Bone marrow (tissue), 2 donors: ENCODE results near the gene CCDC86.
A peak's percentile ranks its signal among the peaks of the same experiment; 100 is the strongest.

Source experiments
- DNase-seq, 2 donors: peaks; one replicate each; lab custom pipeline; 2025; lab: John Stamatoyannopoulos, UW

CCDC86 gene

GRCh38 chr11:60891103-60891741 lies 49.3 kb downstream of the CCDC86 start:
- DNase-seq, result no peak

DNA sequence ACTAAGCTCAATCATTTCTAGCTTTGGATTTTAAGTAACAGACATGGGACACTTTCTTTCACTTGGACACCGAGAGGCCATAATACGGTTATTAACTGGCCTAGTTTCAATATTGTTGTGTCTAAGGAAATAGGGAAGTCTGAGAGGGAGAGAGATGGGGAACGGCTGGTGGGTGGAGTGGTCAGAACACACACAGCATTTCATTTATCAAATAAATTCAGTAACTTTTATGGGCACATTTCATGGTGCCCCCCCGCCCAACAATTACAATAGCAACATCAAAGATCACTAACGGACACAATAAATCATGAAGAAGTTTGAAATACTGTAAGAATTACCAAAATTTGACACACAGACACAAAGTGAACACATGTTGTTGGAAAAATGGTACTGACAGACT lies 53.8 kb downstream of the CCDC86 start:
- DNase-seq, result no peak

DNA sequence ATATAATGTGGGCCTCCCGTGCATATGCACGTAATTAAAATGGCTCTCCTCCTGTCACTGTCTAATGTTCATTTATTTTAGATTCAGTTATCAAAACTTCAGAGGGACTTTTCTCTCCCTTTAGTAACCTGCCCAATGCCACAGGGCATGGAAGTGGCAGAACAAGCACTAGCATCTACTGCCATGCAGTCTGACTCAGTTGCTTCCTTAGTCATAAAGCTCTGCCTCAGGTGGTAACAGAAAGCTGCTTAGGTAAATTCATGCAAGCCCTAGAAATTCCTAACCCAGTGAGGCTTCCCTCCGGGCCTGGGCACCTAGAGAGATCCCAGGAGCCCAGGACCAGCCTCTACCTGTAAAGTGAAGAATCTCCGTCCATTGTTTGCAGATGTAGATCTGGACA lies 55.6 kb downstream of the CCDC86 start:
- no peak for DNase-seq

GRCh38 chr11:60899046-60899936 lies 57.4 kb downstream of the CCDC86 start:
- peak in 1 of 2 donors; percentile 32 for DNase-seq

DNA sequence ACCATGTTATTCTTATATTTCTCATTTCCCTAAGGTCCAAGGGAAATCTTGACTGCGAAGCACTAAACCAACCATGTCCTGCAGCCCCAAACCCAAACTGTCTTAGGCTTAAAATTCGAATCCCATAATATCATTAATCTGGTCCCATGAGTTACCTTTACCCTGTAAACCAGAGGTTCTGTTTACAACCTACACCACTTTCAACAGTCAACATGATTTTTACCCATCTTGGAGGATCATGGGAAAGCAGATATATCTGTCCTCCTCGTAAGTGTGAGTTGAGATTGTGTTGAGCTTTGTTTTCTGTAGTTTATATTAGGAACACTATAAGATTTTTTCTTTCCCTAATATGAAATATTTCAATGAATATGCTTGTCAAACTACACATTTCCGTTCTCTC lies 58.1 kb downstream of the CCDC86 start:
- DNase-seq, result no peak
